ENCODE results near the gene TLCD2.
"Not testable (repeated sequence)": the region's sequence is repeated elsewhere in the genome, so short reads cannot be mapped to it uniquely, and the experiment has no call there.

TLCD2 gene

GRCh38 chr17:1709971-1710806 lies at the start of gene TLCD2:
Gene TLCD2, minus strand, starts transcription at chr17:1710377. Its CDS starts 135 bp downstream, at chr17:1710242.
- FAIRE-seq (no peak), DNase-seq (ENCODE audit: extremely low spot score, insufficient read length, low read depth) (no peak)

GRCh38 chr17:1759529-1759928 lies 49.4 kb upstream of the TLCD2 start:
- DNase-seq (ENCODE audit: extremely low spot score, insufficient read length, low read depth) (no peak), FAIRE-seq (no peak)

- DNase-seq (ENCODE audit: extremely low spot score, insufficient read length, low read depth) (no peak), FAIRE-seq (no peak)
Observed at GRCh38 chr17:1758807-1759206, 48.6 kb upstream of the TLCD2 start.

- DNase-seq (ENCODE audit: extremely low spot score, insufficient read length, low read depth) (no peak), FAIRE-seq (no peak)
Observed at GRCh38 chr17:1755827-1756262, 45.7 kb upstream of the TLCD2 start.

GRCh38 chr17:1755252-1755826 lies 45.2 kb upstream of the TLCD2 start:
- FAIRE-seq (no peak), DNase-seq (ENCODE audit: extremely low spot score, insufficient read length, low read depth) (no peak)

GRCh38 chr17:1754430-1755112 lies 44.4 kb upstream of the TLCD2 start:
- no peak for DNase-seq (ENCODE audit: extremely low spot score, insufficient read length, low read depth)
- FAIRE-seq, result no peak

GRCh38 chr17:1753767-1754429 lies 43.7 kb upstream of the TLCD2 start:
- DNase-seq (ENCODE audit: extremely low spot score, insufficient read length, low read depth) (no peak), FAIRE-seq (no peak)

- DNase-seq (ENCODE audit: extremely low spot score, insufficient read length, low read depth), result no peak
- FAIRE-seq, result no peak
Observed at GRCh38 chr17:1752425-1753262, 42.5 kb upstream of the TLCD2 start.

GRCh38 chr17:1750628-1751027 lies 40.5 kb upstream of the TLCD2 start:
- no peak for FAIRE-seq
- no peak for DNase-seq (ENCODE audit: extremely low spot score, insufficient read length, low read depth)

- no peak for FAIRE-seq
- DNase-seq (ENCODE audit: extremely low spot score, insufficient read length, low read depth), result no peak
Observed at GRCh38 chr17:1746975-1747543, 36.9 kb upstream of the TLCD2 start.

- no peak for DNase-seq (ENCODE audit: extremely low spot score, insufficient read length, low read depth)
Observed at GRCh38 chr17:1745513-1746020, 35.4 kb upstream of the TLCD2 start.

GRCh38 chr17:1744551-1745512 lies 34.7 kb upstream of the TLCD2 start:
- DNase-seq (ENCODE audit: extremely low spot score, insufficient read length, low read depth), result no peak
- no peak for FAIRE-seq

More at GRCh38 chr17:1745513-1746020, 35.4 kb upstream of the TLCD2 start:
- FAIRE-seq, result no peak

- no peak for DNase-seq (ENCODE audit: extremely low spot score, insufficient read length, low read depth)
- FAIRE-seq, result no peak
Observed at GRCh38 chr17:1743088-1743439, 32.9 kb upstream of the TLCD2 start.

- FAIRE-seq, result no peak
- DNase-seq (ENCODE audit: extremely low spot score, insufficient read length, low read depth), result no peak
Observed at GRCh38 chr17:1742371-1743087, 32.4 kb upstream of the TLCD2 start, which contains the start of gene SERPINF2. Gene SERPINF2, plus strand, starts transcription at chr17:1742871. Its CDS starts 2,125 bp downstream, at chr17:1744996.

GRCh38 chr17:1741899-1742298 lies 31.7 kb upstream of the TLCD2 start:
- not testable (repeated sequence) for DNase-seq (ENCODE audit: extremely low spot score, insufficient read length, low read depth); FAIRE-seq

- FAIRE-seq (no peak), DNase-seq (ENCODE audit: extremely low spot score, insufficient read length, low read depth) (no peak)
Observed at GRCh38 chr17:1737531-1738291, 27.5 kb upstream of the TLCD2 start.
